Erythroblast (primary cell): ENCODE measurements around the gene ZFR.

Experiments used
- DNase-seq, 2 experiments: peaks; one replicate each; lab custom pipeline; 2025; lab: John Stamatoyannopoulos, UW
- GATA1 ChIP-seq: IDR thresholded peaks from 2 replicates; pipeline ENCODE4 v1.6.1; 2011; ENCODE audit warnings: low read depth, mild to moderate bottlenecking, control low read depth, low read length, moderate library complexity
- POLR2A ChIP-seq: IDR thresholded peaks from 2 replicates; pipeline ENCODE4 v1.6.1; 2011; ENCODE audit warnings: mild to moderate bottlenecking, low read length

Gene ZFR

GRCh38 chr5:32343058-32343672, 101.4 kb downstream of the ZFR start:
- DNase-seq: no peak
- TF ChIP-seq GATA1 (no peak), POLR2A (no peak)

- TF ChIP-seq GATA1: no peak
- TF ChIP-seq POLR2A: no peak
- no peak for DNase-seq
These were observed 101.9 kb downstream of the ZFR start for GRCh38 chr5:32342656-32343055.

- peak; percentile 5 to 7 for DNase-seq
- TF ChIP-seq POLR2A: no peak
- no peak for TF ChIP-seq GATA1
These were observed 104.7 kb downstream of the ZFR start for GRCh38 chr5:32339878-32340277.

GRCh38 chr5:32339198-32339597, 105.3 kb downstream of the ZFR start:
- DNase-seq: peak; percentile 49 to 62
- peak; percentile 23 for TF ChIP-seq POLR2A
- no peak for TF ChIP-seq GATA1

GRCh38 chr5:32332966-32333365, 111.6 kb downstream of the ZFR start:
- no peak for TF ChIP-seq GATA1
- TF ChIP-seq POLR2A: no peak
- DNase-seq: no peak

- DNase-seq: no peak
- TF ChIP-seq GATA1 (no peak), POLR2A (no peak)
These were observed 112.2 kb downstream of the ZFR start for GRCh38 chr5:32332361-32332760.

GRCh38 chr5:32331935-32332274, 112.6 kb downstream of the ZFR start:
- DNase-seq: no peak
- TF ChIP-seq POLR2A: no peak
- no peak for TF ChIP-seq GATA1

GRCh38 chr5:32331217-32331934, 113.2 kb downstream of the ZFR start:
- TF ChIP-seq GATA1 (no peak), POLR2A (no peak)
- no peak for DNase-seq

- DNase-seq: no peak
- no peak for TF ChIP-seq POLR2A
- TF ChIP-seq GATA1: no peak
These were observed 114.2 kb downstream of the ZFR start for GRCh38 chr5:32330126-32330971.

GRCh38 chr5:32329395-32329834, 115.1 kb downstream of the ZFR start:
- peak; percentile 72 to 79 for DNase-seq
- TF ChIP-seq POLR2A (no peak), GATA1 (no peak)

GRCh38 chr5:32326216-32326772, 118.2 kb downstream of the ZFR start:
- TF ChIP-seq GATA1: no peak
- no peak for TF ChIP-seq POLR2A
- no peak for DNase-seq

GRCh38 chr5:32325616-32326015, 118.9 kb downstream of the ZFR start:
- DNase-seq: no peak
- TF ChIP-seq GATA1 (no peak), POLR2A (no peak)

GRCh38 chr5:32325062-32325461, 119.5 kb downstream of the ZFR start:
- no peak for DNase-seq
- no peak for TF ChIP-seq GATA1
- no peak for TF ChIP-seq POLR2A
